GM19240 (cell line): ENCODE measurements around the gene MRPL27.
"Not testable (repeated sequence)": the region's sequence is repeated elsewhere in the genome, so short reads cannot be mapped to it uniquely, and the experiment has no call there.

Experiments
- DNase-seq: peaks from one replicate; pipeline ENCODE4 v3.0.0; 2011; ENCODE audit warnings: low spot score; ENCODE audit not compliant: insufficient read length

MRPL27 gene

GRCh38 chr17:50346313-50347116, 26.5 kb downstream of the MRPL27 start:
- peak; percentile 47 for DNase-seq

DNA sequence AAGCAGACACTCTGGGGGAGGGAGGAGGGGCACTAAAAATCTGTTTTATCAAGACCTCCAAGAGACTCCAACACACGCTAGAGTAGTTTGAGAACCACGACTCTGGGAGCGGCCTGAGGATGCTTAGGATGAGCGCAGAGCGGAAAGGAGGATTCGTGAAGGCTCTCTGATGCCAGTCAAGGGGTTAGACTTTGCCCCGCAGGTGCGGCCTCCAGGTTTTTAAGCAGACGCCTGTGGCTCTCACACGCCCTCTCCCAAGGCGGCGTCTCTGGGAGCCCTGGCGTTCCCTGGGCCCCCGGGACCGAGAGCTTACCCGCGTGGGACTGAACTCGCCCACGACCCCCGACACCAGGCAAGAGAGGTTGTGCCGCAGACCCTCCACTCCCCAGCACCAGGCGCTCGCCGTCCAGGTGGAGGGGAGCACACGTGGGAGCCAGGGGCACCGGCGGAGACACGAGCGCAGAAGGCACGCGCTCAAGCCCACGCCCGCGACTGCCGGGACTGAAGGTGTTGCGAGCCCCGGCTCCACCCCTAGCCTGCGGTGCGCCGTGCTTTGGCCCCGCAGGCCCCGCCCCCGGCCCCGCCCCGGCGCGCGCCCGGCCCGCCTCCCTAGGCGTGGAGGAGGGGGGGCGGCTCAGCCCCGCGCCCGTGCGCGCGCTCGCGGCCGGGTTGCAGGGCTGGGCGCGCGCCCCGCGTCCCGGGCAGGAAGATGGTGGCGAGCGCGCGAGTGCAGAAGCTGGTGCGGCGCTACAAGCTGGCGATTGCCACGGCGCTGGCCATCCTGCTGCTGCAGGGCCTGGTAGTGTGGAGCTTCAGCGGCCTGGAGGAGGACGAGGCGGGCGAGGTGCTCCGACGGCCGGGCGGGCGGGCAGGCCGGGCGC, 27.3 kb downstream of the MRPL27 start, which contains the start of gene XYLT2:
Gene XYLT2 (plus strand): TSS at position 695 of the 881 bp plus-strand sequence. CDS start 15 bp downstream, at position 710.
- DNase-seq = peak; percentile 96

- DNase-seq = no peak
These were observed 28.1 kb downstream of the MRPL27 start for GRCh38 chr17:50344731-50345365.

GRCh38 chr17:50339381-50339780, 33.6 kb downstream of the MRPL27 start:
- DNase-seq = no peak

DNA sequence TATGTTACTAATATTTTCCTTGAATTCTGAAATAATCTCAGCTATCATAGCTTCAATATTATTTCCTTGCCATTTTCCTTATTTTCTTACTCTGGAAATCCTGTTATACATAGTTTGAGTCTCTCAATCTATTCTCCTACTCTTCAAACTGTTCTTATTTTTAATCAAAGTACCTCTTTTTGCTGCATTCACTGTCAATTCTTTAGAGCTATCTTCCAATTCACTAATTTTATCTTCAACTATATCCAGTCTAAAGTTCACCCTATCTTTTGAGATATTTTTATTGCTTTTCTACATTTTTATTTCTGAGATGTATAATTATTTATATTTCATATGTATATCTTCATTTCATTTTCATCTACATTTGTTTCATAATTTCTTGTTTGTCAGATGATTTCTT, 34.3 kb downstream of the MRPL27 start:
- no peak for DNase-seq

- no peak for DNase-seq
These were observed 35.0 kb downstream of the MRPL27 start for GRCh38 chr17:50337956-50338355.

GRCh38 chr17:50333291-50334057, 39.5 kb downstream of the MRPL27 start:
- DNase-seq = not testable (repeated sequence)

- DNase-seq = no peak
These were observed 40.8 kb downstream of the MRPL27 start for GRCh38 chr17:50332196-50332595.

DNA sequence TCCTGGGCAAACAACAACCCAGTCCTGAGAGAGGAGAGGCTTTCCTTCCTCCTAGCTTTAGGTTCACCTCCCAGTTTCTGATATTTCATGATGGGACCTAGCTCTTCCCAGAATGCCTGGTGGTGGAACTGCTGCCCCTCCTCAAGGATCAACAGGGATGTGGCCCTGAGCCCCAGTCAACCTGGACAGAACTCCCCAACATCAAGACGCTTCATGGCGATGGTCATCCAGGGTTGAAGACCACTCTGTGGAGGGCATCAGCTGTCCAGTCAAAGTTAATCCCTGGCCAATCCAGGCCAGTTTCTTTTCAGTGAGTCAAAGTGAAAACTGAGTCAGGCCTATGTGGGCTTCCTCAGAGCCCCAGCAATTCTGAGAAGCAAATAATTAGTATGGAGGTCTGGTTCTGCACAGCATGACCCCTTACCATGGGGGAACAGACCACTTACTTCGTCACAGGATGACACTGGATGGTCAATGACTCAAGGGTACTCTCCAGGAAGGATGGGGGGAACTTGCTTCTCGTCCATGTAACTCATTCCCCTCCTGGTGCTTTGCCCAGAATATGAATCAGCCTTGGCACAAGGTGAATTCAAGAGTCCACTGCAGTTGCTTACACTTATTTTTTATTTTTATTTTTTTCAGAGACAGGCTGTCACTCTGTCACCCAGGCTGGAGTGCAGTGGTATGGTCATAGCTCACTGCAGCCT, 41.7 kb downstream of the MRPL27 start:
- DNase-seq = no peak

- DNase-seq = no peak
These were observed 42.7 kb downstream of the MRPL27 start for GRCh38 chr17:50330151-50330775.

DNA sequence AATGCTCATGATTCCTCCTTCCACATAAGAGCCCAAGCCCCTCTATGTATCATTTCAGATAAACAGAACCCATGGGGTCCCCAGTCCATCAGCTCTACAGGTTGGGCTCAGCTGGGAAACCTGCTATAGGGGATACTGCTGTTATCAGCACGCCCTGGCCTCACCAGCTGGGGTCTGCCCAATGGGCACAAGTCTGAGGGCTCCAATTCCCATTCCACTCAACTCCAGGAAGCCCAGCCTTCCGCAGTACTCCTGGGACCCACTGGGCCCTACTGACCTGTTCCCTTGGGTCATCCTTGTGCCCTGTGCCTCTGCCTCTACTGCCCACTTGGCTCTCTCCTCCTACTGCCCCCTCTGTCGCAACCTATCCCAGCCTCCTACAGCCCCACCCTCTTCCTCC, 43.3 kb downstream of the MRPL27 start:
- no peak for DNase-seq

DNA sequence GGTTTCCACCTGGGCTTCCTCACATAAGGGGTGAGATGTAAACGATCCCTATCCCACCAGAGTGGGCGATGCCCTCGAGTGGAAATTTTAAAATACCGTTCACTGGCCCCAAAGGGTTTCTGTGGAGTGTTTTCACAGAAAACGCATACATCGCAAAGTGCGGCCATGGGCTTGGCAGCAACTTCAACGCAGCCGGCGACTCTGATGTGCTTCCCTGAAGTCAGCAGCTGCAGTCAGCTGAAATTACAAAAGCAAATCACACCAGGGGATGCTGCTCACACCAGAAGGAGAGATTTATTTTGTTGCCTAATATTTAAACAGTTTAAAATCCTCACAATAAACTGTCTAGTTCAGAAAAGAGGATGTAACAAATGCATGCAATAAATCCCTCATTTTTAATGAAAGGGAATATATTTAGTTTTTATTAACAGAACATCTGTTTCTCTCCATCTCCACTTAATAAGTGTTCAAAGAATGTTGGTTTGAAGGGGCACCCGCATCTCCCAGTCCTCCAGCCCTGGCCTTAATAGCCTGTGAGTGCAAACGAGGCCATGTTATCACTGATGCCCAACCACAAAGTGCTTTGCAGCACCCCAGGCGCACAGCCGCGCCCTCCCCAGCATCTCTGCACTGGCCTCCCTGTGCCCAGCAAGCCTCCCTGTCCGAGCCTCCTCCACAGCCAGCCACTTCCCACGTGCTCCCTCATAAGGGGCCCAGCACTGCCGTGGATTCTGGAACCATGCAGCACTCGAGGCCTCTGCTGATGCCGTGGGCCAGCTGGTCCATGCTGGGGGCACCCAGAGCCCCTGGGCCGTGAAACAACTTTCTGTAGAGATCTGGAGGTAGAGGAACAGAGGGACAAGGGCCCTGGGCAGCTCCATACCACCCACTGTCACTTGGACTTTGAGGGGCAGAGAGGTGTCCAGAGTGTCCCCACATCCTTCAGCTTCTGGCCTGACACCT, 44.3 kb downstream of the MRPL27 start:
- no peak for DNase-seq

DNA sequence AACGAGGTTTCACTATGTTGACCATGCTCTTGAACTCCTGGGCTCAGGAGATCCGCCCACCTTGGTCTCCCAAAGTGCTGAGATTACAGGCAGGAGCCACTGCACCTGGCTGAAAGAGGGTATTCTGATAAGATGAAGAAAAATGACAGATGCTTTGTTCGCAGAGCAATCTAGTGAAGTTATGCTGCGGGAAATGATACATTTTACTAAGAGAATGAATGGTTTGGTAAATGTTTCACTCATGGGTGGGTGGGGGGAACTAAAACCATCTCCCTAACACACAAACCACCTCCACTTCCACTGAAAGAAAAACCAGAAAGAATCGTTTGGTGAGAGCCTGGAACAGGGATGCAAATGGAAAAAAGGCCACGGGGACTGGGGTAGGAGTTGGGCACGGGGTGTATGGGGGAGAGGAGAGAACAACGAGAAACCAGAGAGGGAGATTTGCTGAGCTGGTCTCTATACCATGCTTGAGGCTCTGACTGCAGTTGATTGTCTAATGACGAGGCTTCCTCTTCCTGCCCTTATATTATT, 46.1 kb downstream of the MRPL27 start:
- no peak for DNase-seq

GRCh38 chr17:50325906-50326305, 47.1 kb downstream of the MRPL27 start:
- DNase-seq = no peak

- DNase-seq = no peak
These were observed 49.9 kb downstream of the MRPL27 start for GRCh38 chr17:50323060-50323459.

DNA sequence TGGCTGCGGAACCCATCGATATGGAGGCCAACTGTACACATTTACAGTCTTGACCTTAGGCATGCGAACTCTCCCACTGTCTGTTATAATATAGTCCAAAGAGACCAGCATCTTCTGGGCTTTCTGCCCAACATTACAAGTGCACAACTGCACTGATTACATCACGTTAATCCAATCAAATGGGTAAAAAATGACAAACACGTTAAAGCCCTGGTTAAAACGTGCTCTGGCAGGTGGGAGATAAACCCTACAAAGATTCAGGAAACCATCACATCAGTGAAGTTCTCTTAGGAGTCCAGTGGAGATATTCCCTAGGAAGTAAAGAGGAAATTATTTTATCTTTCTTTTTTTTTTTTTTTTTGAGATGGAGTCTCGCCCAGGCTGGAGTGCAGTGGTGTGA, 50.7 kb downstream of the MRPL27 start:
- DNase-seq = no peak

DNA sequence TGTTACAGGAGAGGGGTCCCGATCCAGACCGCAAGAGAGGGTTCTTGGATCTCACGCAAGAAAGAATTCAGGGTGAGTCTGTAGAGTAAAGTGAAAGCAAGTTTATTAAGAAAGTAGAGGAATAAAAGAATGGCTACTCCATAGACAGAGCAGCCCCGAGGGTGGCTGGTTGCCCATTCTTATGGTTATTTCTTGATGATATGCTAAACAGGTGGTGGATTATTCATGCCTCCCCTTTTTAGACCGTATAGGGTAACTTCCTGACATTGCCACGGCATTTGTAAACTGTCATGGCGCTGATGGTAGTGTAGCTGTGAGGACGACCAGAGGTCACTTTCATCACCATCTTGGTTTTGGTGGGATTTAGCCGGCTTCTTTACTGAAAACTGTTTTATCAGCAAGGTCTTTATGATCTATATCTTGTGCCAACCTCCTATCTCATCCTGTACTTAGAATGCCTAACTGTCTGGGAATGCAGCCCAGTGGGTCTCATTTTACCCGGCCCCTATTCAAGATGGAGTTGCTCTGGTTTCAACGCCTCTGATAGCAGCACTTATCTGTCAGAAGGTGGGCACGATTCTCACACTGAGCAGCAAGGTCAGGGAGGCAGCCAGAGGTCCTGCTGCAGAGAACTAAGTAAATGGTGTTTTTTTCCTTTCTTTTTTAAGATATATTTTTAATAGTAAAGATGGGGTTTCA, 53.5 kb downstream of the MRPL27 start:
- no peak for DNase-seq
